HG03159 (cell line): ENCODE data around the gene MPDU1.
"Not testable (repeated sequence)": the region's sequence is repeated elsewhere in the genome, so short reads cannot be mapped to it uniquely, and the experiment has no call there.

Source experiments
- ATAC-seq: cut with Tn5 transposase; IDR thresholded peaks from one replicate; pipeline ENCODE4 v1.9.1; 2021; ENCODE audit warnings: mild to moderate bottlenecking, moderate library complexity; ENCODE audit not compliant: unreplicated experiment

The MPDU1 gene

DNA sequence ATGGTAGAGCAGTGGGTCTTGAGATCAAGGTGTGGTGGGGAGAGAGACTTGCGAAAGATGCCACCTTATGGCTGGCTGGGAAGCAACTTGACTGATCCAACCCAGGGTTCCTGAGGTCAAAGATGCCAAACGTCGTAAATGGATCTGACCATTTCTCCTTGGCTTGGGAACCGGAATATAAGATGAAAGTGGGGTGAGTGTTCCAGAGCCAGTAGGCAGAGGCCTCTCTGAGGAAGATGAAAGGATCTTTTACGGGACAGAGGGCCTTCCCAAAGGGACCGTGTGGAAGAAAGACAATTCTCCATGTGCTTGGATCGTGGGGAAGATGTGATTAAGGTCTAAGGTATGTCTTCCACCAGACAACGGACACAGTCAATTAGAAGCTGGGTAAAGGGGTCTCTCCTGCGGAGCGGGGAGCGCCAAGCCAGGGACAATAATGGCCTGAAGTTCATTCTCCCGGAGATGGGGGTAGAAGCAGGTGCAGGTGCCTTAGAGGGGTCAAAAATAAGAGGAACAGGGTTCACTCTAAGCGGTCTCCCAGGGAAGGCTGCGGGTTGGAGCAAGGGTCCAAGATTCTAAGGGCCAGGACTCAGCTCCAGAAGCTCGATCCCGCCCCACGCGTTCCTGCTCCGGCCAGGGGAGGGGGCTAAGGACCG lies 30.2 kb downstream of the MPDU1 start:
- no peak for ATAC-seq

DNA sequence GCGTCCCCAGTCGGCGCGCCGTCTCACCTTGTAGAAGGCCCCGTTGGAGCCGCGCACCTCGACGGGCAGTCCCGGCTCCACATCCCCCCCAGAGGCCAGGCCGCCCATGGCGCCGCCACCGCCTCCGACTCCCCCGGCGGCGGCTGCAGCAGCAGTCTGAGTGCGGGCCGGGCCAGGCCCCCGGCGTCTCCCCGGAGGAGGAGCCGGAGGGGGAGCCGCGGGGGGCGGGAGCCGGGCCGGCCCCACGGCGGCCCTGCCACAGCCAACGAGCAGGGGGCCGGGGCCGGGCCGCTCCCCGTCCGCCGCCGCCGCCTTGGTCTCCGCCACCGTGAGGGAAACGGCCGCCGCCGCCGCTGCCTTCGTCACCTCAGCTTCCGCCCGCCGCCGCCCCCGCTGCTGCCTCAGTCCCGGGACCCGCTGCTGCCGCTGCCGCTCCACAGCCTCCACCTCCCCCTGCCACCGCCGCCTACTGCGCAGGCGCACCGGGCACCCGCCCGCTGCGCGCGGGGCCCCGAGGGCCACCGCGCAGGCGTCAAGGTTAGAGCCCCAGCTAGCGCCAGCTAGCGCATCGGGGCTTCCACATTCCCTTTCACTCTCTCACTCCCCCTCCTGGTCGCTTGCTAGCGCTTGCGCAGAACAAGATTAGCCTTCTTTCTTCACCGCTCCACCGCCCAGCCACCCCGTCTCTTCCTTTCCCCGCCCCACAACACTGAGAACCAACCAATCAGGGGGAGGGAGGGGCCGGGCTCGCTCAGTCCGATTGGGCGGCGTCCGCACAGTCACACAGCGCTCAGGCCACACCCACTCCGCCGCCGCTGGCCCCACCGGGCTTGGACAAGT lies 31.0 kb downstream of the MPDU1 start, which contains the start of gene FXR2:
TSS of gene FXR2 (minus strand) at position 473 of the 840 bp plus-strand sequence. CDS start at position 108, 365 bp downstream.
- ATAC-seq, result peak; percentile 79

DNA sequence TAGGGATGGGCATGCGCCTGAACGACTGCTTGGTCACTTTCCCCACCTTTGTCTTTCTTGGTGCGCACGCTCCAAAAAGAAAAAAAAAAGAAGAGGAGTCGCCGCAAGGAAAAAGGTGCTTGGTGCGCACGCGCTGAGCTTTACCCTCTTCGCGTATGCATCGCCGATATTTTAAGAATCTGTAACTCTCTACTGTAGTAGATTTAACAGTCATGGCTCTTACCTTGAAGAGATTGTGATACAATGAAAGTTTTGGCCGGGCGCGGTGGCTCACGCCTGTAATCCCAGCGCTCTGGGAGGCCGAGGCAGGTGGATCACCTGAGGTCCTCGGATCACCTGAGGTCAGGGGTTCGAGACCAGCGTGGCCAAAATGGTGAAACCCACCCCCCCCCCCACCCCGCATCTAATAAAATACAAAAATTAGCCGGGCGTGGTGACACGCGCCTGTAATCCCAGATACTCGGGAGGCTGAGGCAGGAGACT lies 31.7 kb downstream of the MPDU1 start:
- no peak for ATAC-seq

DNA sequence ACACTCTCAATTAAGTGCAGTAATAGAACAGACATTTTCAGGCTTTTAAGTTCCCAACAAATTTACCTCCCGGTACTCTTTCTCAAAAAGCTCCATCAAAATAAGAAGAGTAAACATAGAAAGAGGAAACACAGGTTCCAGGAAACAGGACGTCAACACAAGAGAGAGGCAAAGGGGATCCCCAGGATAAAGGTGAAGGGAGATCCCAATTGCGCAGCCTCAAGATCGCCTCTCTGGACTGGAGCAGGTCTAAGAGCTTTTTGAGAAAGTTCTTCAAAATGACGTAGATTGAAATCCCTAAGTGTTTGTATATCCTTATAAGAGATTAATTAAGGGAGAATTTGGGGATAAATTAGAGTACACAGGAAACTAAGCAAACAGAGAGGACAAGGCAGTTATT lies 35.0 kb downstream of the MPDU1 start:
- no peak for ATAC-seq

DNA sequence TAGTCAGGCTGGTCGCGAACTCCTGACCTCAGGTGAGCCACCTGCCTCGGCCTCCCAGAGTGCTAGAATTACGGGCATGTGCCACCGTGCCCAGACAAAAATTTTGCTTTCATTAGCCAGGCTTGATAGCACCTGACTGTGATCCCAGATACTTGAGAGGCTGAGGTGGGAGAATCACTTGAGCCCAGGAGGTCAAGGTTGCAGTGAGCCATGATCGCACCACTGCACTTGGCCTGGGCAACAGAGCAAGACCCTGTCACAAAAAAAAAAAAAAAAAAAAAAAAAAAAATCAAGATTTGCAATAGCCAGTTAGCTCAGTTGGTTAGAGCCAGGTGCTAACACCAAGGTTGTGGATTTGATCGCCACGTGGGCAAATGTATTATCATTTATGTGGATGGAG lies 37.2 kb downstream of the MPDU1 start:
- no peak for ATAC-seq

DNA sequence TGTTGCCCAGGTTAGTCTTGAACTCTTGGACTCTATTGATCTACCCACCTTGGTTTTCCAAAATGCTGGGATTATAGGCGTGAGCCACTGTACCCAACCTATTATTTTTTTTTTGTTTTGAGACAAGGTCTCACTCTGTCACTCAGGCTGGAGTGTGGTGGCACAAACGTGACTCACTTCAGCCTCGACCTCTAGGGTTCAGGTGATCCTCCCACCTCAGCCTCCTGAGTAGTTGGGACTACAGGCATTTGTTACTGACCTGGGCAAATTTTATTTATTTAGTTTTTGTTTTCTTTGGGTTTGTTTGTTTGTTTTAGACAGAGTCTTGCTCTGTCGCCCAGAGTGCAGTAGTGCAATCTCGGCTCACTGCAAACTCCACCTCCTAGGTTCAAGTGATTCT lies 40.0 kb downstream of the MPDU1 start:
- ATAC-seq, result no peak

DNA sequence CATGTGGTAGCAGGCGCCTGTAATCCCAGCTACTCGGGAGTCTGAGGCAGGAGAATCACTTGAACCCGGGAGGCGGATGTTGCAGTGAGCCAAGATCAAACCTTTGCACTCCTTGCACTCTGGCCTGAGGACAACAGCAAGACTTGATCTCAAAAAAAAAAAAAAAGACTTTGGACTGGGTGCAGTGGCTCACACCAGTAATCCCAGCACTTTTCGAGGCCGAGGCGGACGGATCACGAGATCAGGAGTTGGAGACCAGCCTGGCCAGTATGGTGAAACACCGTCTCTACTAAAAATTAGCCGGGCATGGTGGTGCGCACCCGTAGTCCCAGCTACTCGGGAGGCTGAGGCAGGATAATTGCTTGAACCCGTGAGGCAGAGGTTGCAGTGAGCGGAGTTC lies 42.1 kb downstream of the MPDU1 start:
- ATAC-seq, result not testable (repeated sequence)

DNA sequence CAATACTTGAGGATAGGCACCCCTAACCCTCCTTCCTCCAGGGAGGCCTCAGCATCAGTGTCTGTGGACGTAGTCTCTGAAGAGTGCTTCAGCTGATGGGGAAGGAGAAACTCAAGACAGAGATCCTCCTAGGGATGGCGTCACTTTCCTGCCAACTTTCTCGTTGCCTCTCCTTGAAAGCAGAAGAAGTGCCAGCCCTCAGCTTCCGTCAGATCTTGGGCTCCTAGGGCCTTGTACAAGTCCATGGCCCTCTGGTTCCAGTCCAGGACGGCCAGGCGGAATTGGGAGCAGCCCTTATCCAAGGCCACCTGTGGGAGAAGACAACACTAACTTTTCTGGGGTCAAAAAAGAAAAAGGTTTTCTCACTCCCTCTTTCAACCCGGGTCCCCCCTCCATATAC lies 42.7 kb downstream of the MPDU1 start:
- ATAC-seq, result no peak

DNA sequence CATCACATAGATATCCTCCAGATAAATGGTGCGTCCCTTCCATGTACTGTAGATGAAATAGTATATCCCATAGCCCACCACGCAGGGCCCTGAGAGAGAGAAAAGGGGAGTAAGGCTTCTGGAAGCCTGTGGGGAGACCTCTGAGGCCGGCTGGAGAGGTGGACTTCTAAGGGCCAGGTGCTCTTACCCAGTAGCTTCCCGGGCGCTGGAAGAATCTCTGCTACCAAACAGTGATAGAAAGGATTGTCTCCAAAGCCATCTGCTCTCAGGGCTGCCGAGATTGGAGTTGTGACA lies 43.3 kb downstream of the MPDU1 start:
- no peak for ATAC-seq

DNA sequence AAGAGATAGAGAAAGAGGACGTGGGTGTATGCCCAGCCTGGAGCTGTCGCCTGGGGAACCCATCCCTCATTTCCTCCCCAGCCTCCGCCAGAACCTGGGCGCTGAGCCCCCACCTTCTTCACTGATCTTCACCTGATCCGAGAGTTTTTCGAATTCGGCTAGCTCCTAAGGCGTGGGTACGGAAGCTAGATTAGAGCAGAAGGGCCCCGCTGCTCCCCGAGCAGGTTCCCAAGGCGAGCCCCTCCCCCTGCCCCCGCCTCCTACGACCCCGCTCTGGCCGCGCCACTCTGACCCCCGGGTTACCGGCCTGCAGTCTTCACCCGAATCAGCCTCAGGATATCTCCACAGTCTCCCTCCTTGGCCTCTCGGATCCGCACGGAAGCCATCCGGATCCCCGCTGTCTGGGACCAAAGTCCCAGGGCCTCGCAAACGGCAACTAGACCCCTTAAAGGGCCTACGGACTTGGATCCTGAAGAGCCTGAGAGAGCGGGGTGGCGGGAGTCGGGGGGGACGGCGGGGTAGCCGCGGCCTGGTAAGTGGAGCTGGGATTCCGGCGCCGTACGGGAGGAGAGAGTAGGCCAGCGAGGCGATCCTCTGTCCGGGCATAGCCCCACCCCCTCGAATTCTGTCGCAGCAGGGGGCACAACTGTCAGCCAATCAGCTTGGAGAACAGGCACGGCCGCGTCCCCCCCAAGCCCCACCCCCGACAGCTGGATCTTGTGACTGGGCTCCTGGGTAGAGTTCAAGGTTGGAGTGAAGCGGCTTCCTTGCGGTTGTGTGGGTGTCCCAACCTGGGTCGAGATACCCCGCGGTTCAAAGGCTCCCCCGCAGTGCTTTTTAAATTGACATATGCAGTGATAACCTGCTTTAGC lies 43.8 kb downstream of the MPDU1 start, which contains the start of gene SAT2:
TSS of gene SAT2 (minus strand) at position 572 of the 872 bp plus-strand sequence. CDS start at position 386, 186 bp downstream.
- ATAC-seq, result peak; percentile 84

DNA sequence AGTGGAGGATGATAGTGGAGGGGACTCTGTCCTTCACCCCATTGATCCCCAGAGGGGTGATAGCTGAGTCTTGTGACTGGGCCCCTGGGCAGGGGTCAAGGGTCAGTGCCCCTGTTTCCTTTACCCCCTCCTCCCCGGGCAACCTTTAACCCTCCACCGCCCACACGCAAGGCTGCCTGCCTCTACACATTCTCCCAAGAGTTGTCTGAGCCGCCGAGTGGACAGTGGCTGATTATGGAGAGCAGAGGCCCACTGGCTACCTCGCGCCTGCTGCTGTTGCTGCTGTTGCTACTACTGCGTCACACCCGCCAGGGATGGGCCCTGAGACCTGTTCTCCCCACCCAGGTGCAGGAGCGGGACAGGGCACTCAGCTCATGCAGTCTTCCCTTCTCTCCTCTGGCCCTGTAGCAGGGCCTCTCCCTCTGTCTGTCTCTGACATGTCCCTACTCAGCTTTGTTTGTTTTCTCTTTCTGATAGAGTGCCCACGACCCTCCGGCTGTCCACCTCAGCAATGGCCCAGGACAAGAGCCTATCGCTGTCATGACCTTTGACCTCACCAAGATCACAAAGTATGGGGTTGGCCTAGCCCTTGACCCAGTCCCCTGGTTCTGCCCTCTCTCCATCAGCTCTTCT lies 46.4 kb downstream of the MPDU1 start, which contains the start of gene SHBG:
TSS of gene SHBG (plus strand) at position 197 of the 633 bp plus-strand sequence. CDS start at position 235, 38 bp downstream.
- no peak for ATAC-seq

DNA sequence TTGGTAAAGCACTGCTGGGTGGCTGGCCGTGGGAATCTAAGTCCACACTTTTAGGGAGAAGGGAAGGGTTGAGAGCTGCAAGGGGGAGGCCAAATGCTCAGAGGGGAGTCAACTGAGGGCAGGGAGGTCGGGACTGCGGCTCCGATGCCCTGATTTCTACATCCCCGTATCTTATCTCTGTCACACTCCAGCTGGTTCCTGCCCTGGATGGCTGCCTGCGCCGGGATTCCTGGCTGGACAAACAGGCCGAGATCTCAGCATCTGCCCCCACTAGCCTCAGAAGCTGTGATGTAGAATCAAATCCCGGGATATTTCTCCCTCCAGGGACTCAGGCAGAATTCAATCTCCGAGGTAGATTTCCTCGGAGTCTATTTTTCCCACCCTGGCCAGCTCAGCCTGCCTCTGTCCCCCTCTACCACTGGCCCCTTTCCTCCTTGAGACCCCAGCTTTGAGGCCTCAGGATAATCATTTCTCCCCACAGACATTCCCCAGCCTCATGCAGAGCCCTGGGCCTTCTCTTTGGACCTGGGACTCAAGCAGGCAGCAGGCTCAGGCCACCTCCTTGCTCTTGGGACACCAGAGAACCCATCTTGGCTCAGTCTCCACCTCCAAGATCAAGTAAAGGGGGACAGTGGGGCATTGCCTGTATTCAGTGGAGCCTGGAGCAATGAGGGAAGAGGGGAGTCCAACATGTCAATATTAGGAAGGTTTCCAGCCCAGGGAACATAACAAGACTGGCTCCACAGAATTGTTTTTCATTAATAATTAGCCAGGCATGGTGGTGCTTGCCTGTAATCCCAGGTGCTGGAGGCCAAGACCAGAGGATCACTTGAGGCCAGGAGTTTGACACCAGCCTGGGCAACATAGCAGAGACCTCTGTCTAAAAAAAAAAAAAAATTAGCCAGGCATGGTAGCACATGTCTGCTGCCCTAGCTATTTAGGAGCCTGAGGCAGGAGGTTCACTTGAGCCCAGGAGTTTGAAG lies 48.0 kb downstream of the MPDU1 start:
- ATAC-seq, result no peak

DNA sequence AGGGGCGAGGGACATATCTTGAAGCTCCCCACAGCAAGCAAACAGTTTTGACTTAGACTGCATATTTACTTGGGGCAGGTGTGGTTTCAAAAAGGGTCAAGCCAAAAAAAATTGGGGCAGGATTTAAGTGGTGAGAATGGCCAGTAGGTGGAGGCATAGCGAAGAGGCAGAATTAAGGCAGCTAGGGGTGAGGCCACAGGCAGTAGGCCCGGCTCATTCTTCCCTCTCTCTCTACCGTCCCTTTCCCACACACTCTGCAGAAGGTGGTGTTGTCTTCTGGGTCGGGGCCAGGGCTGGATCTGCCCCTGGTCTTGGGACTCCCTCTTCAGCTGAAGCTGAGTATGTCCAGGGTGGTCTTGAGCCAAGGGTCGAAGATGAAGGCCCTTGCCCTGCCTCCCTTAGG lies 48.8 kb downstream of the MPDU1 start:
- no peak for ATAC-seq

DNA sequence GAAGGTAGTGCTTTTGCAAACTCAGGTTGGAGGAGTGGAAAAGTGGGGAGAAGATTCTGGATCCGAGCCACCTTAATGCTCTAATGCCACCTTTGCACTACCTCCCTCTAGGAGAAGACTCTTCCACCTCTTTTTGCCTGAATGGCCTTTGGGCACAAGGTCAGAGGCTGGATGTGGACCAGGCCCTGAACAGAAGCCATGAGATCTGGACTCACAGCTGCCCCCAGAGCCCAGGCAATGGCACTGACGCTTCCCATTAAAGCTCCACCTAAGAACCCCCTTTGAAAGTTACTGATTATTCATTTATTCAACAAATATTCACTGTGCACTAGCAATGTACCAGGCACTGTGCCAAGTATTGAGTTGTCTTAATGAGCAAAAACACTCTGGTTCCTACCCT lies 49.4 kb downstream of the MPDU1 start:
- no peak for ATAC-seq

DNA sequence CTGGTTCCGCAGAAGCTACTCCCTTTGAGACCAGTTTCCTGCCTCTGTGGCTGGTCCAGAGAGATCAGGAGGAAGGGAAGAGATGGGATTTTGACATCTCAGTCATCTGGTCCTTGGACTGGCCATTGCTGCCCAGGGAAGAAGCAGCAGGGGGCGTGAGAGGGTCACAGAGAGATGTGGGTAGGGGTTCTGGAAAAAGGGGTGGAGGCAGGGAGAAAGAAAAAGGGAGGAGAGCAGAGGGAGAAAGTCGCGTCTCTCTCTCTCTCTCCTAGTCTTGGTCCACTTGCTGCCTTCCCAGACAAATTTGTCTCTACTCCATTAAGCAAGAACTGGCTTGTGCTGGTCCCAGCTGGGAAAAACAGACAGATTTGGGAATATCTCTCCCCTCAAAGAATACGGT lies 50.7 kb downstream of the MPDU1 start:
- no peak for ATAC-seq

DNA sequence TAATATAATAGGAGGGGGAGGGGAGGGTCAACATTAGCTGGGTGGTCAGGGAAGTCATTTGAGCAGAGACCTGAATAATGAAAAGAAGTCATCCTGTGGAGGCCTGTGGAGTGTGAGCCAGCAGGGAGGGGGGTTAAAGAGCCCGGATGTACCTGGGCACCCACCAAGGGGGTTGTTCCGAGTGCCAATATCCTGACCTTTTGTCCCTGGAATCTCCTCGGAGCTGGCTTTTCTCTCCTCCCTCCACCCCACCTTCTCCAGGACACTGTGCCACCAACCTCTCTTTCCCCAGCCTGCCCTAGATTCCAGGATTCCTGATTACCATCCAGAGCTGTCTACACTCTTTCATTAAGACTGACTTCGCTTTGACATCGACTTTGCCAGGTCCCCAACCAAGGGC lies 52.5 kb downstream of the MPDU1 start:
- no peak for ATAC-seq
